B cell (primary cell): ENCODE results near the gene PCDHA12.
"Not testable (repeated sequence)": the region's sequence is repeated elsewhere in the genome, so short reads cannot be mapped to it uniquely, and the experiment has no call there.

Experiments
- CTCF ChIP-seq: fragments of 200-600 bp; IDR thresholded peaks from one replicate; pipeline ENCODE4 v1.8.0; 2022; ENCODE audit warnings: antibody characterized with exemption, mild to moderate bottlenecking
- EZH2 ChIP-seq: IDR thresholded peaks from 2 replicates; pipeline ENCODE4 v1.6.1; 2012; ENCODE audit warnings: borderline replicate concordance, low read depth, mild to moderate bottlenecking, moderate library complexity, low read length; ENCODE audit not compliant: insufficient read depth, poor library complexity, severe bottlenecking

DNA sequence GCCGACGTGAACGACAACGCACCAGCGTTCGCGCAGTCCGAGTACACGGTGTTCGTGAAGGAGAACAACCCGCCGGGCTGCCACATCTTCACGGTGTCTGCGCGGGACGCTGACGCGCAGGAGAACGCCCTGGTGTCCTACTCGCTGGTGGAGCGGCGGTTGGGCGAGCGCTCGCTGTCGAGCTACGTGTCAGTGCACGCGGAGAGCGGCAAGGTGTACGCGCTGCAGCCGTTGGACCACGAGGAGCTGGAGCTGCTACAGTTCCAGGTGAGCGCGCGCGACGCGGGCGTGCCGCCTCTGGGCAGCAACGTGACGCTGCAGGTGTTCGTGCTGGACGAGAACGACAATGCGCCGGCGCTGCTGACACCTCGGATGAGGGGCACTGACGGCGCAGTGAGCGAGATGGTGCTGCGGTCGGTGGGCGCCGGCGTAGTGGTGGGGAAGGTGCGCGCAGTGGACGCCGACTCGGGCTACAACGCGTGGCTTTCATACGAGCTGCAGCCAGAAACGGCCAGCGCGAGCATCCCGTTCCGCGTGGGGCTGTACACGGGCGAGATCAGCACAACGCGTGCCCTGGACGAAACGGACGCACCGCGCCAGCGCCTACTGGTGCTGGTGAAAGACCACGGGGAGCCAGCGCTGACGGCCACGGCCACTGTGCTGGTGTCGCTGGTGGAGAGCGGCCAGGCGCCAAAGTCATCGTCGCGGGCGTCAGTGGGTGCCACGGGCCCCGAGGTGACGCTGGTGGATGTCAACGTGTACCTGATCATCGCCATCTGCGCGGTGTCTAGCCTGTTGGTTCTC is 25.1 kb upstream of the PCDHA12 start:
- TF ChIP-seq CTCF, EZH2: not testable (repeated sequence)
